GM12878 (cell line): ENCODE results near the gene B4GALNT2. TPM values are rescaled to one million over a fixed set of nuclear protein-coding genes. Genes with fewer than 3 reads are reported as not detected.

Source experiments
- ATAC-seq: fragments of 200-7000 bp; cut with Tn5 transposase; 3 replicates; pipeline ENCODE4 v1.9.1; 2020; ENCODE audit warnings: mild to moderate bottlenecking, moderate library complexity
- BruUV-seq: library from RNA; stranded (reverse); fragments of 400-500 nt; replicated peaks from 2 replicates; lab custom pipeline; 2021; lab: Mats Ljungman, UMichigan
- CTCF ChIA-PET: fragments of 300-600 bp; sonication (Branson Sonifier 250); formaldehyde crosslinking; extraction: SDS; loops from one replicate; lab custom pipeline; 2021; ENCODE audit warnings: inconsistent platforms; lab: Yijun Ruan, JAX
- POLR2A ChIA-PET: fragments of 350-600 bp; formaldehyde crosslinking; extraction: SDS; loops from one replicate; lab custom pipeline; 2021; ENCODE audit warnings: inconsistent platforms; lab: Charles Lee
- RAD21 ChIA-PET: fragments of 300-600 bp; sonication (Branson Sonifier 250); formaldehyde crosslinking; loops from one replicate; lab custom pipeline; 2023; ENCODE audit warnings: antibody characterized with exemption; ENCODE audit not compliant: unreplicated experiment; lab: Charles Lee
- SMC1A ChIA-PET: fragments of 300-600 bp; sonication (Branson Sonifier 250); formaldehyde crosslinking; loops from one replicate; lab custom pipeline; 2023; ENCODE audit not compliant: unreplicated experiment, uncharacterized antibody; lab: Charles Lee
- DNase-seq: peaks from one replicate; pipeline ENCODE4 v3.0.0-alpha.2; 2011; ENCODE audit warnings: low read depth, low spot score
- FAIRE-seq: peaks from 3 replicates; lab custom pipeline; 2011; peaks lifted over from hg19 to GRCh38; lab: Jason Lieb, UNC
- H2AFZ ChIP-seq: 2 replicates; pipeline ENCODE4 v1.6.0; 2011; ENCODE audit warnings: low read depth, low read length, control low read depth; ENCODE audit not compliant: control insufficient read depth
- H3K27ac ChIP-seq: 2 replicates; pipeline ENCODE4 v1.5.1; 2011; ENCODE audit warnings: control low read depth; ENCODE audit not compliant: control insufficient read depth, insufficient read depth
- H3K27me3 ChIP-seq, 2 experiments: replicated peaks in 1 of 2; 2 replicates each; pipeline versions ENCODE4 v1.6.0 to v1.6.1; 2011; ENCODE audit warnings: low read length in 1 of 2; ENCODE audit not compliant: control insufficient read depth in 2 of 2, insufficient read depth in 2 of 2
- H3K36me3 ChIP-seq, 2 experiments: 2 replicates each; pipeline ENCODE4 v1.5.1; 2011; ENCODE audit warnings: low read length in 1 of 2; ENCODE audit not compliant: control insufficient read depth in 2 of 2, insufficient read depth in 2 of 2
- H3K4me1 ChIP-seq: 2 replicates; pipeline ENCODE4 v1.6.1; 2011; ENCODE audit warnings: mild to moderate bottlenecking, low read length, moderate library complexity, mixed read lengths; ENCODE audit not compliant: control insufficient read depth, insufficient read depth
- H3K4me2 ChIP-seq: 2 replicates; pipeline ENCODE4 v1.6.0; 2011; ENCODE audit warnings: control low read depth; ENCODE audit not compliant: control insufficient read depth, insufficient read depth
- H3K4me3 ChIP-seq: fragments of 200-600 bp; sonication (generic); 2 replicates; pipeline ENCODE4 v1.5.1; 2016
- H3K79me2 ChIP-seq: 2 replicates; pipeline ENCODE4 v1.6.0; 2011; ENCODE audit warnings: low read length; ENCODE audit not compliant: control insufficient read depth, insufficient read depth
- H3K9ac ChIP-seq: 2 replicates; pipeline ENCODE4 v1.8.0; 2011; ENCODE audit warnings: low read length, control low read depth, mixed read lengths; ENCODE audit not compliant: control insufficient read depth, insufficient read depth
- H3K9me3 ChIP-seq: replicated peaks from 3 replicates; pipeline ENCODE4 v1.5.1; 2011; ENCODE audit warnings: mild to moderate bottlenecking, low read length; ENCODE audit not compliant: control insufficient read depth, insufficient read depth
- H4K20me1 ChIP-seq: 2 replicates; pipeline ENCODE4 v1.6.0; 2011; ENCODE audit not compliant: control insufficient read depth, insufficient read depth
- ELK1 ChIP-seq: IDR thresholded peaks from 2 replicates; pipeline ENCODE4 v1.6.1; 2012; ENCODE audit warnings: low read depth, low read length, improper control_type of control experiment
- GATAD2B ChIP-seq: fragments of 450-650 bp; conservative IDR thresholded peaks from 2 replicates; pipeline ENCODE4 v1.6.1; 2017; ENCODE audit warnings: low read depth, mild to moderate bottlenecking, moderate library complexity
- HDGF ChIP-seq: fragments of 450-650 bp; IDR thresholded peaks from 2 replicates; pipeline ENCODE4 v1.6.1; 2016; ENCODE audit warnings: antibody characterized with exemption
- IRF4 ChIP-seq: IDR thresholded peaks from 2 replicates; pipeline ENCODE4 v1.6.1; 2011; ENCODE audit warnings: low read depth, low read length
- RBBP5 ChIP-seq: fragments of 200-600 bp; sonication (generic); conservative IDR thresholded peaks from 2 replicates; pipeline ENCODE4 v1.6.1; 2016
- SP1 ChIP-seq: IDR thresholded peaks from one replicate; pipeline ENCODE4 v1.6.1; 2011; ENCODE audit warnings: low read depth, low read length
- TARDBP ChIP-seq: IDR thresholded peaks from 2 replicates; pipeline ENCODE4 v1.6.1; 2016; ENCODE audit warnings: borderline replicate concordance
- ZNF217 ChIP-seq: fragments of 450-650 bp; IDR thresholded peaks from 2 replicates; pipeline ENCODE4 v1.6.1; 2017; ENCODE audit warnings: antibody characterized with exemption, mild to moderate bottlenecking
- ZNF274 ChIP-seq: IDR thresholded peaks from one replicate; pipeline ENCODE4 v1.8.0; 2011; ENCODE audit not compliant: insufficient read length, insufficient read depth
- ZZZ3 ChIP-seq: IDR thresholded peaks from 2 replicates; pipeline ENCODE4 v1.6.1; 2011; ENCODE audit warnings: low read depth; ENCODE audit not compliant: control insufficient read depth, insufficient read length
- WGBS: methylation state at CpG from one replicate; pipeline ENCODE4 v1.1.6; 2016; ENCODE audit warnings: low lambda C conversion rate; ENCODE audit not compliant: insufficient replicate concordance, insufficient coverage; ENCODE audit errors: missing lambda C conversion rate; 5-methylcytosine and 5-hydroxymethylcytosine counted together
- in situ Hi-C: fragments of 300-500 bp; cut with MboI; formaldehyde crosslinking; loops from 9 replicates; pipeline ENCODE4 v1.14.3; 2018; ENCODE audit warnings: mixed read lengths
- intact Hi-C: fragments of 100-400 bp; cut with micrococcal nuclease; formaldehyde crosslinking; loops from one replicate; pipeline ENCODE4 v1.14.2; 2022; ENCODE audit not compliant: unreplicated experiment
- polyA plus RNA-seq, 11 experiments: library from polyadenylated mRNA; depleted of rRNA in 4 of 11; unstranded in 6 of 11; stranded (reverse) in 5 of 11; fragments of >200 nt; fragmentation: Nextera tagmentation in 4 of 11; fragmentation: Illumina TruSeq in 1 of 11; extraction: Ambion mirVana in 4 of 11; extraction: Trizol in 1 of 11; gene quantifications; 1 replicate in 1 of 11; 2 replicates in 10 of 11; pipeline versions ENCODE4 v1.2.1 to v1.2.3, GENCODE V29; 2011 to 2016; ENCODE audit warnings: inconsistent platforms in 2 of 11, missing spikeins in 2 of 11, low read depth in 1 of 11
- total RNA-seq, 4 experiments: library from RNA; depleted of rRNA in 3 of 4; stranded (reverse); fragments of >200 nt in 3 of 4; fragmentation: Illumina TruSeq in 1 of 4; extraction: Trizol in 1 of 4; gene quantifications; 2 replicates each; pipeline versions ENCODE4 v1.2.1 to v1.2.3, GENCODE V29; 2013 to 2021

Gene B4GALNT2
- total and polyA plus RNA-seq, 10 of the 15 experiments (the other 5 are each of a cell fraction or from before 2014, with no cell fraction given) = not detected

GRCh38 chr17:49122566-49122965 is 10.0 kb upstream of the B4GALNT2 start:
- TF ChIP-seq ELK1 (no peak), GATAD2B (no peak), ZNF274 (no peak), SP1 (no peak), ZNF217 (no peak), RBBP5 (no peak), ZZZ3 (no peak), HDGF (no peak), IRF4 (no peak), TARDBP (no peak)
- DNase-seq (no peak), ATAC-seq (no peak), FAIRE-seq (no peak)
- no TSS peak for BruUV-seq
- Histone ChIP-seq H3K4me3 (no peak overlapping the region), H2AFZ (no peak overlapping the region), H3K4me2 (no peak overlapping the region), H3K27ac (no peak overlapping the region), H3K9me3 (no peaks in the 10 kb centered on the region; the same call in 2 of the 3 replicates), H3K79me2 (no peaks in the 10 kb centered on the region), H3K4me1 (no peaks in the 10 kb centered on the region), H3K9ac (no peak overlapping the region), H3K36me3 (no peaks in the 10 kb centered on the region), H3K27me3 (no peaks in the 10 kb centered on the region; a peak in 3 of 4 replicates), H4K20me1 (no peaks in the 10 kb centered on the region)
- ChIA-PET SMC1A (no interaction called here), RAD21 (no interaction called here), POLR2A (no interaction called here), CTCF (interaction anchor here (0.6 kb wide), 1 partner anchor 1374 kb away, joined by 3 read pairs; no protein-coding TSS in a partner anchor)
- in situ Hi-C loops (no loop called here), intact Hi-C loops (no loop called here)
- WGBS = 13% methylated on average over 4 of the region's 4 CpGs
